SK-N-SH (cell line): ENCODE data around the gene CCDC141.

ENCODE experiments used
- EP300 ChIP-seq, 2 experiments: IDR thresholded peaks; 2 replicates each; pipeline versions ENCODE4 v1.4.0 to v1.6.1; 2012; ENCODE audit warnings: borderline replicate concordance in 1 of 2, low read depth in 1 of 2, low read length in 1 of 2
- TF ChIP-seq, protein P1 (sequence below): fragments of 200-600 bp; sonication (generic); IDR thresholded peaks from 2 replicates; pipeline ENCODE4 v1.6.1; 2017; ENCODE audit warnings: antibody characterized with exemption, mild to moderate bottlenecking, moderate library complexity

- TF ChIP-seq, protein P1, sequence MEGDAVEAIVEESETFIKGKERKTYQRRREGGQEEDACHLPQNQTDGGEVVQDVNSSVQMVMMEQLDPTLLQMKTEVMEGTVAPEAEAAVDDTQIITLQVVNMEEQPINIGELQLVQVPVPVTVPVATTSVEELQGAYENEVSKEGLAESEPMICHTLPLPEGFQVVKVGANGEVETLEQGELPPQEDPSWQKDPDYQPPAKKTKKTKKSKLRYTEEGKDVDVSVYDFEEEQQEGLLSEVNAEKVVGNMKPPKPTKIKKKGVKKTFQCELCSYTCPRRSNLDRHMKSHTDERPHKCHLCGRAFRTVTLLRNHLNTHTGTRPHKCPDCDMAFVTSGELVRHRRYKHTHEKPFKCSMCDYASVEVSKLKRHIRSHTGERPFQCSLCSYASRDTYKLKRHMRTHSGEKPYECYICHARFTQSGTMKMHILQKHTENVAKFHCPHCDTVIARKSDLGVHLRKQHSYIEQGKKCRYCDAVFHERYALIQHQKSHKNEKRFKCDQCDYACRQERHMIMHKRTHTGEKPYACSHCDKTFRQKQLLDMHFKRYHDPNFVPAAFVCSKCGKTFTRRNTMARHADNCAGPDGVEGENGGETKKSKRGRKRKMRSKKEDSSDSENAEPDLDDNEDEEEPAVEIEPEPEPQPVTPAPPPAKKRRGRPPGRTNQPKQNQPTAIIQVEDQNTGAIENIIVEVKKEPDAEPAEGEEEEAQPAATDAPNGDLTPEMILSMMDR = no peak
- TF ChIP-seq EP300 (IDR thresholded peaks at IDR 0.05; ENCODE audit: borderline replicate concordance in 1 of 2, low read depth in 1 of 2, low read length in 1 of 2) = no peak
Measured at GRCh38 chr2:178799305-178799704, 250.6 kb downstream of the CCDC141 start.
